Hepatocyte (in vitro differentiated cells): Measurements from ENCODE around the gene GKN2. TPM values are rescaled to one million over a fixed set of nuclear protein-coding genes. Genes with fewer than 3 reads are reported as not detected.

Source experiments
- DNase-seq: peaks from one replicate; pipeline ENCODE4 v3.0.0-alpha.2; 2016; ENCODE audit warnings: low spot score
- H2AFZ ChIP-seq: fragments of 200-600 bp; sonication (generic); 2 replicates; pipeline ENCODE4 v1.6.0; 2016; ENCODE audit warnings: antibody characterized with exemption, mild to moderate bottlenecking
- H3K27ac ChIP-seq: fragments of 200-600 bp; sonication (generic); 2 replicates; pipeline ENCODE4 v1.5.1; 2016; ENCODE audit warnings: mild to moderate bottlenecking
- H3K27me3 ChIP-seq: fragments of 200-600 bp; sonication (generic); 2 replicates; pipeline ENCODE4 v1.6.1; 2016
- H3K36me3 ChIP-seq: fragments of 200-600 bp; sonication (generic); replicated peaks from 2 replicates; pipeline ENCODE4 v1.5.1; 2016; ENCODE audit warnings: low read depth; ENCODE audit not compliant: insufficient read depth
- H3K4me1 ChIP-seq: fragments of 200-600 bp; sonication (generic); 2 replicates; pipeline ENCODE4 v1.5.1; 2016; ENCODE audit warnings: mild to moderate bottlenecking, moderate library complexity; ENCODE audit not compliant: insufficient read depth
- H3K4me2 ChIP-seq: fragments of 200-600 bp; sonication (generic); 2 replicates; pipeline ENCODE4 v1.6.0; 2016
- H3K4me3 ChIP-seq: fragments of 200-600 bp; sonication (generic); 2 replicates; pipeline ENCODE4 v1.5.1; 2016; ENCODE audit warnings: mild to moderate bottlenecking
- H3K79me2 ChIP-seq: fragments of 200-600 bp; sonication (generic); 2 replicates; pipeline ENCODE4 v1.6.0; 2017; ENCODE audit warnings: mild to moderate bottlenecking
- H3K9me2 ChIP-seq: fragments of 200-600 bp; sonication (generic); replicated peaks from 2 replicates; pipeline ENCODE4 v1.6.0; 2017; ENCODE audit warnings: mild to moderate bottlenecking; ENCODE audit not compliant: insufficient read depth
- H3K9me3 ChIP-seq: fragments of 200-600 bp; sonication (generic); 2 replicates; pipeline ENCODE4 v1.5.1; 2016; ENCODE audit warnings: low read depth, mild to moderate bottlenecking
- H4K20me1 ChIP-seq: fragments of 200-600 bp; sonication (generic); 2 replicates; pipeline ENCODE4 v1.6.0; 2016; ENCODE audit warnings: mild to moderate bottlenecking; ENCODE audit not compliant: insufficient read depth, poor library complexity, severe bottlenecking
- EZH2 ChIP-seq: fragments of 200-600 bp; sonication (generic); IDR thresholded peaks from 2 replicates; pipeline ENCODE4 v1.6.1; 2016; ENCODE audit warnings: antibody characterized with exemption, mild to moderate bottlenecking, borderline replicate concordance
- EZH2phosphoT487 ChIP-seq: fragments of 200-600 bp; sonication (generic); IDR thresholded peaks from one replicate; pipeline ENCODE4 v1.6.1; 2018; ENCODE audit warnings: antibody characterized with exemption, mild to moderate bottlenecking, low read depth, moderate library complexity; ENCODE audit not compliant: unreplicated experiment, severe bottlenecking
- WGBS: methylation state at CpG from one replicate; pipeline ENCODE4 v1.1.6; 2016; ENCODE audit warnings: low lambda C conversion rate; ENCODE audit errors: missing lambda C conversion rate; 5-methylcytosine and 5-hydroxymethylcytosine counted together
- polyA plus RNA-seq: library from polyadenylated mRNA; unstranded; fragments of >200 nt; fragmentation: Nextera tagmentation; extraction: Ambion mirVana; gene quantifications from 2 replicates; pipeline ENCODE4 v1.2.1, GENCODE V29; 2016
- total RNA-seq: library from RNA; depleted of rRNA; stranded (reverse); fragments of >200 nt; gene quantifications from 2 replicates; pipeline ENCODE4 v1.2.3, GENCODE V29; 2014
- TF ChIP-seq, protein P1 (sequence below): fragments of 200-600 bp; sonication (generic); IDR thresholded peaks from 2 replicates; pipeline ENCODE4 v1.5.1; 2016; ENCODE audit warnings: antibody characterized with exemption, mild to moderate bottlenecking; ENCODE audit not compliant: poor library complexity

GKN2 gene
- total and polyA plus RNA-seq, 2 experiments from 2014 or later = not detected

GRCh38 chr2:68989035-68989434 lies 36.3 kb upstream of the GKN2 start:
- Histone ChIP-seq H2AFZ (no peak overlapping the region), H3K36me3 (no peaks in the 10 kb centered on the region), H3K9me2 (no peaks in the 10 kb centered on the region), H3K79me2 (no peaks in the 10 kb centered on the region), H3K27me3 (no peaks in the 10 kb centered on the region), H3K4me1 (no peaks in the 10 kb centered on the region), H3K27ac (no peak overlapping the region), H4K20me1 (no peaks in the 10 kb centered on the region), H3K4me2 (no peak overlapping the region), H3K4me3 (no peak overlapping the region), H3K9me3 (no peaks in the 10 kb centered on the region)
- WGBS = 83% methylated on average over 5 of the region's 5 CpGs
- DNase-seq = no peak
- no peak for TF ChIP-seq EZH2
- TF ChIP-seq EZH2phosphoT487 = no peak

- Histone ChIP-seq H3K27ac (no peak overlapping the region), H3K4me3 (no peak overlapping the region), H3K4me2 (no peak overlapping the region), H3K4me1 (no peaks in the 10 kb centered on the region), H4K20me1 (no peaks in the 10 kb centered on the region), H2AFZ (no peak overlapping the region), H3K9me3 (no peaks in the 10 kb centered on the region), H3K79me2 (no peaks in the 10 kb centered on the region), H3K27me3 (no peaks in the 10 kb centered on the region), H3K9me2 (no peaks in the 10 kb centered on the region), H3K36me3 (no peaks in the 10 kb centered on the region)
- WGBS = 90% methylated on average over 5 of the region's 5 CpGs
- no peak for DNase-seq
- TF ChIP-seq EZH2phosphoT487 (no peak), EZH2 (no peak)
- TF ChIP-seq, protein P1, sequence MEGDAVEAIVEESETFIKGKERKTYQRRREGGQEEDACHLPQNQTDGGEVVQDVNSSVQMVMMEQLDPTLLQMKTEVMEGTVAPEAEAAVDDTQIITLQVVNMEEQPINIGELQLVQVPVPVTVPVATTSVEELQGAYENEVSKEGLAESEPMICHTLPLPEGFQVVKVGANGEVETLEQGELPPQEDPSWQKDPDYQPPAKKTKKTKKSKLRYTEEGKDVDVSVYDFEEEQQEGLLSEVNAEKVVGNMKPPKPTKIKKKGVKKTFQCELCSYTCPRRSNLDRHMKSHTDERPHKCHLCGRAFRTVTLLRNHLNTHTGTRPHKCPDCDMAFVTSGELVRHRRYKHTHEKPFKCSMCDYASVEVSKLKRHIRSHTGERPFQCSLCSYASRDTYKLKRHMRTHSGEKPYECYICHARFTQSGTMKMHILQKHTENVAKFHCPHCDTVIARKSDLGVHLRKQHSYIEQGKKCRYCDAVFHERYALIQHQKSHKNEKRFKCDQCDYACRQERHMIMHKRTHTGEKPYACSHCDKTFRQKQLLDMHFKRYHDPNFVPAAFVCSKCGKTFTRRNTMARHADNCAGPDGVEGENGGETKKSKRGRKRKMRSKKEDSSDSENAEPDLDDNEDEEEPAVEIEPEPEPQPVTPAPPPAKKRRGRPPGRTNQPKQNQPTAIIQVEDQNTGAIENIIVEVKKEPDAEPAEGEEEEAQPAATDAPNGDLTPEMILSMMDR = no peak
Measured at GRCh38 chr2:68987021-68987503, 34.4 kb upstream of the GKN2 start.

- Histone ChIP-seq H3K9me2 (no peaks in the 10 kb centered on the region), H4K20me1 (no peaks in the 10 kb centered on the region), H3K27ac (no peak overlapping the region), H3K4me3 (no peak overlapping the region), H3K27me3 (peaks cover 7% of the 10 kb centered on the region), H3K4me1 (no peaks in the 10 kb centered on the region), H3K79me2 (no peaks in the 10 kb centered on the region), H2AFZ (no peak overlapping the region), H3K9me3 (no peaks in the 10 kb centered on the region), H3K36me3 (no peaks in the 10 kb centered on the region), H3K4me2 (no peak overlapping the region)
- no peak for DNase-seq
- WGBS = 86% methylated on average over 1 of the region's 1 CpG
- TF ChIP-seq, protein P1 = no peak
- TF ChIP-seq EZH2 = no peak
- no peak for TF ChIP-seq EZH2phosphoT487
Measured at GRCh38 chr2:68980956-68981355, 28.3 kb upstream of the GKN2 start.

GRCh38 chr2:68978098-68978497 lies 25.4 kb upstream of the GKN2 start:
- Histone ChIP-seq H3K4me1 (no peaks in the 10 kb centered on the region), H3K9me3 (no peaks in the 10 kb centered on the region), H3K27me3 (peaks cover 14% of the 10 kb centered on the region), H3K27ac (no peak overlapping the region), H3K4me2 (no peak overlapping the region), H2AFZ (no peak overlapping the region), H3K79me2 (no peaks in the 10 kb centered on the region), H4K20me1 (no peaks in the 10 kb centered on the region), H3K36me3 (no peaks in the 10 kb centered on the region), H3K4me3 (no peak overlapping the region), H3K9me2 (no peaks in the 10 kb centered on the region)
- DNase-seq = no peak
- WGBS = 71% methylated on average over 3 of the region's 3 CpGs
- no peak for TF ChIP-seq EZH2
- TF ChIP-seq, protein P1 = no peak
- no peak for TF ChIP-seq EZH2phosphoT487
